EL (cell line): ENCODE measurements around the gene MYOF.
A peak's percentile ranks its signal among the peaks of the same experiment; 100 is the strongest.
"Not testable (repeated sequence)": the region's sequence is repeated elsewhere in the genome, so short reads cannot be mapped to it uniquely, and the experiment has no call there.

Experiments
- DNase-seq: peaks from one replicate; pipeline ENCODE4 v3.0.0-alpha.2; 2016

MYOF gene

DNA sequence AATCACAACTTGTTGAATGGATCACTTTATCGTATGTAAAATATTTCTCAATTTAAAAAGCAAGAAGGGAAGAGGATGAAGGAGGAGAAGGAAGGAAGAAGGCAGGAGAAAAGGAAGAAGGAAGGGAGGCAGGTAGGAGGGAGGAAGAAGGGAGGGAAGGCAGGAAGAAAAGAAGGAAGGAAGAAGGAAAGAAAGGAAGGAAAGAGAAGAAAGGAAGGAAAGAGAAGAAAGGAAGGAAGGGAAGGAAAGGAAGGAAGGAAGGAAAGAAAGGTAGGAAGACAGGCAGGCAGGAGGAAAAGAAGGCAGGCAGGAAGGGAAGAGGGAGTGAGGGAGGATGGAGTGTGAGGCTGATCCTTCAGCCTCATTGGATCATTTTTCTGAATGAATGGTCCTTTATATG lies 145.5 kb downstream of the MYOF start:
- DNase-seq = no peak

GRCh38 chr10:93336110-93336509 lies 146.0 kb downstream of the MYOF start:
- DNase-seq = no peak

DNA sequence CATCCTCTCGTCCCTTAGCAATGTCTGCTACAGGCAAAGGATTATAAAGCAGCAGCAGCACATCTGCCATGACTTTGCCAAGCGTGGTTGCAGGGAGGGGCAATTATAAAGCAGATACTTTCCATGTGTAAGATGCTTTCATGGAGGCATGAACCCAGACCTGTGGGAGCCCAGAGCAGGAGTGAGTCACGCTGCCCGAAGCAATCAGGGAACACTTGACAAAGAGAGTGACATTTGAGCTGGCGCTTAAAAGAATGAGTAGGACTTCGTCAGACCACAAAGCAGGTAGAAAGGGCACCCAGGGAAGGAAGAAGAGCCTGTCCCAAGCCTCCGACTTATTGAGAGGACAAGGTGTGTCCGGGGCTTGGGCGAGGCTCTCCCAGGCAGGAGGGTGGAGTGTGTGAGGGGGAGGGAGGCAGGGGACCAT lies 147.2 kb downstream of the MYOF start:
- DNase-seq = peak; percentile 76

DNA sequence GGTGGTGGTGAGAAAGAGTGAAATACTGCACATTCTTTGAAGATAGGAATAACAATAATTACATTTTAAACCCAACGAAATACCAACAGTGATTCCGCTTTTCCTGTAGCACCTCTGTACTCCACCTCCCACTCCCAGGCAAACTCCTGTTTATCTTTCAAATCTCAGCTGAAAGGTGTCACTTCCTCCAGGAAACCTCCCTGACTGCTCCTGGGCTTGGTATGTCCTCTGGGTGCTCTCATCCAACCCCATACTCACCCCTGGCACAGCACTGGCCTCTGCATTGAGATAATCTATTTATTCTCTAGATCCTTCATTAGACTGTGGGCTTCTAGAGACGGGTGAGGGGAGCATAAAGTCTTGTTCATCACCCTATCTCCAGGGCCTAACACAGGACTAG lies 148.0 kb downstream of the MYOF start:
- DNase-seq = no peak

- DNase-seq = no peak
Observed at GRCh38 chr10:93333278-93333978, 148.7 kb downstream of the MYOF start.

DNA sequence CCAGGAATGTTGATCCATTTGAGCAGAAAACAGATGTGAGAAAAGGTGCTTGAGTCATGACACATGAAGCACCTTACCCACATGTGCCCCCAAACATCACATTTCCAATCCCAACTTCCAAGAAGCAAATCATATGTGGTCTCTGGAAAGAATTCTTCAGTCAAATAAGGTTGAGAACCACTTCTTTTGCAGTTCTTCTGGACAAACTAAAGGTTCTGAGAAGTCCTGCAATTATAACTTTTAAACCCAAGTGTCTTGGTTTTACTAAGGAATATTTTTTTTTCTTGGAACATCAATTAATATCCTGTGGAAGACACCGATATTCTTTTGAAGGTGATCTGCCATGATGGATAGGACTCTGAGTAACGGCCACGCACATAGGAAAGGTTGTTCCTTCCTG lies 151.3 kb downstream of the MYOF start:
- no peak for DNase-seq

DNA sequence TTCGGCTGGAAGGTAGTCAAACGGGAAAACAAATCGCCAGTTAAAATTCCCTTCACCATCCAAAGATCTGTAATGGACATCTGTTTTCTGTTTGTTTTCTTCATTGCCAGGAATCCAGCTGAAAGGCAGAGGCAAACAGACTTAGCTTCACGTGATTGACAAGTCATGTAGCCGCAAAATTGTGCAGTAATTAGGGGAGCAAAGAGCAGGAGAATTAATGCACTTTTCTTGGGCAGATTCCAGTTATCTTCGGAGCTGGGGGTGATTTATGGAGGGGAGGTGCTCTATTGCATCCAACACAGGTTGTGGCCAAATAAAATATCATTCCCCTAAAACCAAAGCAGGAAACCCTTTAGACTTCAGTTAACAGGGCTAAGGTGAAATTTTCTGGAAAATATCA lies 162.2 kb downstream of the MYOF start:
- DNase-seq = no peak

DNA sequence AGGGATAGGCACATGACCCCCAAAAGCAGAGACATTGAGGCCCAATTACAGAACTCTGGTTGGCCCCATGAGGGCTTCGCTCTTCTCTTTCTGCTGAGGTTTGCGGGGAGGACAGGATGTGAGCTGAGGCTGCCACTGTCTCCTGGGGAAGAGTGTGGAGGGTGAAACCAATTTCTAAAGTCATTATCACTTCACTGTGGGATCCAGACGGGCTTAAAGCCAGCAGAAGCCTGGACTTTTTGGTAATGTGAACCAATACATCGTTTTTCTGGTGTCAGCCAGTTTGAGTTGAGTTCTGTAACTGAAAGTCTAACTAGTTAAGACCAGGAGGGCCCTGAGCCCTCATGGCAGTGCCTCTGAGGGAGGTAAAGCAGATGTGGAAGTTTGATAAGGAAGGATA lies 163.0 kb downstream of the MYOF start:
- no peak for DNase-seq

DNA sequence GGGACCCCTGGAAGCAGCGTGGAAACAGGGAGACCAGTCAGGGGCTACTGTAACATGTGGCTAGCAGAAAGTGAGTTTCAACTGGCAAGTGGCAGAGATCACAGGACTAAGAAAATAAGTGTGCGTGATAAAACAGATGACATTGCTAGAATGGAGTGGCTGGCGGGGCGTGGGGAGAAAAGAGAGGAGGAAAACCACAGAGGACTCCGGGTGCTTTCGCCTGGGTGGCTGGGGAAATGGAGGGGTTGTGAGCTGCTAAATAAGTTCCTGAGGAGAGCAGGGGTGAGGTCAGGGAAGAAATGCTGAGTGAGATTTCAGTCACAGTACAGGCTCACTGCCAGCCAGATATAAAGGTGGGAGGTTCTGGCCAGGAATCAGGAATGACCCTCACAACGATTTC lies 166.9 kb downstream of the MYOF start:
- DNase-seq = no peak

DNA sequence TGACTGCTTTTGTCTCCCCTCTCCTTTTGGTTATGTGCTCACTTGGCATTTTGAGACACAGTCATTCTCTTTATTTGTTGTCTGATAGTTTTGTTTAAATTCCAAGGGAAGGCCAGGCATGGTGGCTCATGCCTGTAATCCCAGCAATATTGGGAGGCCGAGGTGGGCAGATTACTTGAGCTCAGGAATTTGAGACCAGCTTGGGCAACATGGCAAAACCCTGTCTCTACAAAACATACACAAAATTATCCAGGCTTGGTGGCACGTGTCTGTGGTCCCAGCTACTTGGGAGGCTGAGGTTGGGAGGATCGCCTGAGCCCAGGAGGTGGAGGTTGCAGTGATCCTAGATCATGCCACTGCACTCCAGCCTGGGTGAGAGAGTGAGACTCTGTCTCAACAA lies 167.5 kb downstream of the MYOF start:
- not testable (repeated sequence) for DNase-seq

- DNase-seq = no peak
Observed at GRCh38 chr10:93313798-93314197, 168.3 kb downstream of the MYOF start.

- DNase-seq = no peak
Observed at GRCh38 chr10:93309062-93309461, 173.1 kb downstream of the MYOF start.

DNA sequence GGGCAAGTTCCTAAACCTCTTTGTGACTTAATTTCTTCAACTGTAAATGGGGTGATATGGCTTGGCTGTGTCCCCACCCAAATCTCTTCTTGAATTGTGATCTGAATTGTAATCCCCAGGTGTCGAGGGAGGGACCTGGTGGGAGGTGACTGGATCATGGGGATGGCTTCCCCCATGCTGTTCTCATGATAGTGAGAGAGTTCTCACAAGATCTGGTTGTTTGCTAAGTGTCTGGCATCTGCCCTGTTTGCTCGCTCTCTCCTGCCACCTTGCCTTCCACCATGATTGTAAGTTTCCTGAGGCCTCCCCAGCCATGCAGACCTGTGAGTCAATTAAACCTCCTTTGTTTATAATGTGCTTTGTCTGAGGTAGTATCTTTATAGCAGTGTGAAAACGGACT lies 177.0 kb downstream of the MYOF start:
- no peak for DNase-seq

DNA sequence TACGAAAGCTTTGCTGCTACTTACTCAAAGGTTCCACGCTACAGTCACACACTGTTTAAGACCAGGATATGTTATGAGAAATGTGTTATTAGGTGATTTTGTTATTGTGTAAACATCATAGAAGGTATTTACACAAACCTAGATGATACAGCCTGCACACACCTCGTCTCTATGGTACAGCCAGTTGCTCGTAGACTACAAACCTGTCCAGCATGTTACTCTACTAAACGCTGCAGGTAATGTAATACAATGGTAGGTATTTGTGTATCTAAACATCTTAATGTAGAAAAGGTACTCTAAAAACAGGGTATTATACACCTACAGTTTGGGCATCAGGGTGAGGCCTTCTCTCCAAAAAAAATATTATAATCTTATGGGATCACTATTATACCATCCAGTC lies 181.2 kb downstream of the MYOF start:
- DNase-seq = no peak

- no peak for DNase-seq
Observed at GRCh38 chr10:93300288-93300917, 181.7 kb downstream of the MYOF start.

DNA sequence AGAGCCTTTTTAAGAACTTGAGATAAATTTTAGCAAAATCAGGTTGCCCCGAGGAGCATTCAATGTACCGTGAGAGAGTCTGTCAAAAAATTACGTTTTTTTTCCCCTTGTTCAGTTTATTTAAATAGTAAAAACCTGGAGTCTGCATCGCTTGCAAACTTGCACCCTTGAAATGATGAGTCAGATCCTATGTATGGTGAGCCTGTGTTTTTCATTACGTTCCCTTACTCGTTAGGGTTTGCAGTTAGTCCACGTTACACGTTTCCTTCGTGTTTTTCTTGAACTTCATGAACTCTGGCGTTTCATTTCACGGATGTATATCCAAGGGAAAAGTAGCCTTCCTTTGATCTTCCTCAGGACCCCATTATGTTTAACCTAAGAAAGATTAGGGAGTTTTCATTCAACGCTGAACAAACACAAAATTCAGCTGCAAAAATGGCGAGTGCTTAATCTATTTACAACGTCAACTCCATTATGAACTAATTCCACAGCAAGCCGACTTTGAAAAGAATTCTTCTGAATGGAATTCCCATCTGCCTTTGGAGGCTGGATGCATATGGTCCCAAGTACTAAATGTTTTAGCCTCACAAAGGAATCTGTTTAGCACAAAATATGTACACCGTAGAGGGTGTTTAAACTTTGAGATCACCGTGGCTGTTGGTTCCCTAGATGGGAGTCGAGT lies 182.4 kb downstream of the MYOF start:
- DNase-seq = peak; percentile 43

DNA sequence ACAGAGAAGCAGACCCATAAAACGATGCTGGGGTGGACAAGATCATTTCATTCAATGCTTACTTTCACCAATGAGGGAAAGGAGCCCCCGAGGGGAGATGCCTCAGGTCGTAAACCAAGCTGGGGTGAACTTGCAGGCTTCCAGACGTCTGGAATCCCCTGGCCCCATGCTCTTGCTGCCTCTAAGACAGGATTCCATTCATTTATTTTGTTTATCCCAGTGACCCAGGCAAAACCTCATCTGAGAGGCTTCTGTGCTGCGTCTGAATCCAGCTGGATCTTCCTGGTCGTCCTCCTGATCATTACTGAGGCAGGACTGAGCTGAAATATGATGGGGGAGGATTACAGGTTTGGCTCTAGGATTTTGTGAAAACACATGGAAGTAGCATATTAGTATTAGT lies 182.9 kb downstream of the MYOF start:
- no peak for DNase-seq

DNA sequence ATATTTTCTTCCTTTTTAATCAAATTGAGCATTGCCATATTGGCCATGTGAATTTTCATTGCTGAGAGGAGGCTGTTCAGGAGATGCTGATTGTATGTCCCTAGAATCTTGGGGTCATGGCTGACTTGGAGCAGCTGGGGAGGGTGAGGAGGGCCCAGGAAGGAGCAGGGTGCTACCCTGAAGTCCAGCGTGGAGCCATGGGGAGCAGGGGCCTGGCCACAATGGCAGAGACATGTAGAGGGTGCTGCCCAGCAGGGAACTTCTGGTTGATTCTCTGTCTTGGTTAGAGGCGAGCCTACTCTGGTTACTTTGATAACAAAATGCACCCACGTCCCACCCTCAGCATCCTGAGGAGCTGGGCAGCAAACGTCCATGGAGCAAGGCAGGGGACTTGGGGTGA lies 186.0 kb downstream of the MYOF start:
- no peak for DNase-seq

DNA sequence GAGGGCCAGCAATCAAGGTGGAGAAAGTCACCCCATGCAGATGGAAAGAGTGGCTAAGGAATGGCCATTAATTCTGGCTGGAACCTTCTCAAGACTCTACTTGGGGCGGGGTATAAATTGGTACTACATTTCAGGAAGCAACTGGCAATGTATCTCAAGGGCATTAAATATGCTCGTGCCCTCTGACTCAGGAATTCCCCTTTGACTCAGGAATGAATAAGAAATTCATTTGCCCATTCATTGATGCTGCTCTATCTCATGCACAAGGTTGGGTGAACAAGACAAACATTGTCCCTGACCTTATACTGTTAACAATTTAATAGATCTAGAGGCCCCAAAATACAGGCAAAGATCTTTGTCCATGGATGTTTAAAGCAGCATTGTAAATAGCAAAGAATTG lies 188.1 kb downstream of the MYOF start:
- DNase-seq = peak; percentile 32

GRCh38 chr10:93290661-93291354 lies 191.3 kb downstream of the MYOF start:
- no peak for DNase-seq

DNA sequence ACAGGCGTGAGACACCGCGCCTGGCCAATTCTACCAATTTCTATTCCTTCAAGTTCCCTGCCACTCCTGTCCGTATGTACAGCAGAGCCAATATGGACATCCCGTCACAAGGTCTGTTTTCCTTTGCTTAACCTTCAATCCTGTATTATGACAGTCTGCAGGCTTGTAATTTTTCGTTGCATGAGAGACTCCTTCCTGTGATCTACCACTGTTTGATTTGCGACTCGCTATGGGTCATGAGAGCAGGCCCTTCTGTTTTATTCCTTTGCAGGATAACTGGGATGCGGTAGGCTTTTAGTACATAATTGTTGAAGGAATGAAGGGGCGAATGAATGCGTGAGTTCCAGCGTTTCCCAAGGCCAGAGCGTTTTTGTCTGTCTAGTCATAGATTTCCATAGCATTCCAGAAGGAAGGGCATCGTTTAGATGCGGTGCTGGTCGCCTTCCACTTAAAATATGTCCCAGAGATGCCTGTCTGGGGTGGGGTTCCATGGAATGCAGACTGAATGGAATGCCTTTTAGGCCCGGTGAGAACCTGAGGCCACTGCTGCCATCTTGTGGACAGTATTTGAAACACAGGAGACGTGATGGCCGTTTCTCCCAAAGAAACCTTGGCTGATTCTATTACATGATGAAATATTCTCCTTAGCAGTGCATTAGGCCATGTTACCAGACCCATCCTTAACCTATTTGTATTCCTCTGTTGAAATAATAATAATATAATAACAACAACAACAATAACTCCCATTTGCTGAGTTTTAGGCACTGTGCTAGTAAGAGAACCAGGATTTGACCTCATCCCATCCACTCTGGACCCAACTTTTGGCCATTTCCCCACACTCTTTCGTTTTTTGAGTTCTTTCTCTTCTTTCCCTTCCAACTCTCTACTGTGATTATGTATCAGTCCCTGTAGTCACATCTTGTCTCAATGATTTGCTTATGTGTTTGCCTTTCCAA lies 193.2 kb downstream of the MYOF start:
- DNase-seq = peak; percentile 97

DNA sequence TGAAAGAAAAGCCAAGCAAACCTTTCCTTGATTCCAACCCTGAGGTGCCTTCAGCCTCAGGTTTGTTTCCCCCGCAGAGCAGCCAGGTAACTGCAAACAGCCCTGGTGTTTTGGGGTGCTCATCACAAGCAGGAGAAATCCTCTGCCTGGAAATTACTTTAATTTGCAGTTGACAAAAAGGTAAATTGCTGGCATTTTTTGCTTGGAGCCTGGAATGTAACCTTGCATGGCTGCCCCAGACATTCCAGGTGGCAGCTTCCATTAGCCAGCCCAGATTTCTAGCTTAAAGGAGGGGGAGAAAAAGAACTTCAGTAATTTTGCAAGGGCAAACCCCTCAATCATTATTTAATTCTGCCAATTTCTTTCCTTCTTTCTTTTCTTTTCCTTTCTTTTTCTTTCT lies 194.4 kb downstream of the MYOF start:
- no peak for DNase-seq

DNA sequence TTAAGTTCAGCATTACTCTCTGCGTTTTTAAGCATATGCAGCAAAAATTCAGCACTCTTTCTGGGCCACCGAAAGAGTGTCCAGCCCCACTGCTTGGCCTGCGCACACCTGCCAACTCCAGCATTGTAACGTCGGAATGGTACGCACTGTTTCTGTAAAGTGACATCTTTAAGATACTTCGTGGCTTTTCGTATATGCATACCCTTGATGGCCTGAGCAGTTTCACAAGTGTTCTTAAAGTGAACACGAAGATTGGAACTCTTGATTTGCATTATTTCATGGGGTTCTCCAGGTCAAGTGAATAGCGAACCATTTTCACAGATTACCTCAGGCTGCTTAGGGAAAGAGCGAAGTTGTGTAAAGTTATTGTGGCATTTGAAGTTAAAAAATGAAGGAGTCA lies 197.9 kb downstream of the MYOF start:
- not testable (repeated sequence) for DNase-seq
